ENCODE data around the gene MXI1. TPM values are rescaled to one million over a fixed set of nuclear protein-coding genes. Genes with fewer than 3 reads are reported as not detected.

Gene MXI1
- total RNA-seq, 1 experiment from 2014 or later = 11.0 TPM

GRCh38 chr10:110304780-110305421 is 97.5 kb downstream of the MXI1 start, which contains the start of gene SMNDC1:
Gene SMNDC1, minus strand, starts transcription at chr10:110304920. Its CDS starts 1,333 bp downstream, at chr10:110303587.
- Mint-ChIP-seq H3K4me1 (ENCODE audit: low read depth, unreplicated experiment) (no peaks in the 10 kb centered on the region), H3K9me3 (ENCODE audit: unreplicated experiment) (no peaks in the 10 kb centered on the region), H3K36me3 (ENCODE audit: insufficient read depth, unreplicated experiment) (peaks cover 56% of the 10 kb centered on the region), H3K27me3 (ENCODE audit: insufficient read depth, unreplicated experiment) (no peaks in the 10 kb centered on the region), H3K27ac (ENCODE audit: unreplicated experiment) (peak within 1 kb of the TSS; percentile 90), H3K4me3 (ENCODE audit: unreplicated experiment) (peak within 1 kb of the TSS; percentile 91)
- Histone ChIP-seq H3K9me3 (no peaks in the 10 kb centered on the region), H3K4me1 (peaks cover 13% of the 10 kb centered on the region), H3K27me3 (replicated peaks; ENCODE audit: control insufficient read depth, insufficient read depth, low read length) (no peaks in the 10 kb centered on the region), H3K4me3 (ENCODE audit: low read depth, low read length) (peak within 1 kb of the TSS; percentile 94), H3K36me3 (ENCODE audit: control insufficient read depth, insufficient read depth, low read length) (peaks cover 4% of the 10 kb centered on the region)
- POLR2A ChIA-PET = interaction anchor here (0.6 to 1.5 kb wide), 20 partner anchors 94 to 1867 kb away, joined by 3 to 9 read pairs (median 3); partner anchors contain the start of genes BBIP1, DUSP5, SHOC2 and SMC3
- TF ChIP-seq, protein P1, sequence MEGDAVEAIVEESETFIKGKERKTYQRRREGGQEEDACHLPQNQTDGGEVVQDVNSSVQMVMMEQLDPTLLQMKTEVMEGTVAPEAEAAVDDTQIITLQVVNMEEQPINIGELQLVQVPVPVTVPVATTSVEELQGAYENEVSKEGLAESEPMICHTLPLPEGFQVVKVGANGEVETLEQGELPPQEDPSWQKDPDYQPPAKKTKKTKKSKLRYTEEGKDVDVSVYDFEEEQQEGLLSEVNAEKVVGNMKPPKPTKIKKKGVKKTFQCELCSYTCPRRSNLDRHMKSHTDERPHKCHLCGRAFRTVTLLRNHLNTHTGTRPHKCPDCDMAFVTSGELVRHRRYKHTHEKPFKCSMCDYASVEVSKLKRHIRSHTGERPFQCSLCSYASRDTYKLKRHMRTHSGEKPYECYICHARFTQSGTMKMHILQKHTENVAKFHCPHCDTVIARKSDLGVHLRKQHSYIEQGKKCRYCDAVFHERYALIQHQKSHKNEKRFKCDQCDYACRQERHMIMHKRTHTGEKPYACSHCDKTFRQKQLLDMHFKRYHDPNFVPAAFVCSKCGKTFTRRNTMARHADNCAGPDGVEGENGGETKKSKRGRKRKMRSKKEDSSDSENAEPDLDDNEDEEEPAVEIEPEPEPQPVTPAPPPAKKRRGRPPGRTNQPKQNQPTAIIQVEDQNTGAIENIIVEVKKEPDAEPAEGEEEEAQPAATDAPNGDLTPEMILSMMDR (IDR thresholded peaks at IDR 0.05; ENCODE audit: insufficient read depth in 1 of 2, low read depth in 1 of 2, low read length in 1 of 2, severe bottlenecking in 1 of 2, unreplicated experiment in 1 of 2) = no peak
- no TSS peak for BruUV-seq (replicated peaks)
- intact Hi-C loops (cut with micrococcal nuclease; ENCODE audit: unreplicated experiment) = loop anchor here (1.0 to 10.0 kb wide), 3 partner anchors 262 to 610 kb away; partner anchors contain the start of genes BBIP1, SHOC2 and SMC3
- CTCF ChIA-PET = interaction anchor here (0.6 to 1.5 kb wide), 20 partner anchors 14 to 724 kb away, joined by 3 to 8 read pairs (median 4); partner anchors contain the start of genes BBIP1 and SHOC2
- DNase-seq = peak; percentile 99

DNA sequence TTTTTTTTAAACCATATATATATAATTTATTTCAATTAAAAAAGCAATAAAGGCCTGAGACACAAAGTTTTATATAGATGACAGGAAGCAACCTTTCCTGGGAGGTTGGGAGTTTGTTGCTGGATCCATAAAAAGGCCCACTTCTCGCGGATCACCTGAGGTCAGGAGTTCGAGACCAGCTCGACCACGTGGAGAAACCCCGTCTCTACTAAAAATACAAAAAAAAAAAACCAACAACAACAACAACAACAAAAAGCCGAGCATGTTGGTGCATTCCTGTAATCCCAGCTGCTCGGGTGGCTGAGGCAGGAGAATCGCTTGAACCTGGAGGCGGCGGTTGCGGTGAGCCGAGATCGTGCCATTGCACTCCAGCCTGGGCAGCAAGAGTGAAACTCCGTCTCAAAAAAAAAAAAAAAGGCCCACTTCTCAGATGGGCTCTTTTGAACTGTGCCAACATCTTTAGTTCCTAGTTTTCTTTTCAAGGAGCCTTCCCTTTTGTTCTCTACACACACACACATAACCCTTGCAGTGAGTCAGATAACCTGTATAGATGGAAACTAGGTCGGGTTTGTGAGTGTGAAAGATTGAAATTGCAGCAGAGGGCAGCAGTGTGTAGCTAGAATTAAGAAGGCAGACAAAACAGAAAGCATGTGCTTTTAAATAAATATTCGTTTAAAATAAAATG is 98.5 kb downstream of the MXI1 start:
- H3K4me3 Mint-ChIP-seq (ENCODE audit: unreplicated experiment) = peak overlapping the region; percentile 91
- peaks cover 4% of the 10 kb centered on the region for H3K36me3 ChIP-seq (ENCODE audit: control insufficient read depth, insufficient read depth, low read length)
- CTCF ChIA-PET = interaction anchor here (0.7 to 2.0 kb wide), 9 partner anchors 50 to 940 kb away, joined by 3 to 12 read pairs (median 5); partner anchors contain the start of genes BBIP1 and SHOC2
- intact Hi-C loops (cut with micrococcal nuclease; ENCODE audit: unreplicated experiment) = loop anchor here (1.0 to 10.0 kb wide), 7 partner anchors 195 to 609 kb away; partner anchors contain the start of genes BBIP1, SHOC2 and SMC3
- H3K9me3 ChIP-seq = no peaks in the 10 kb centered on the region
- peak overlapping the region; percentile 94 for H3K4me3 ChIP-seq (ENCODE audit: low read depth, low read length)
- no peaks in the 10 kb centered on the region for H3K9me3 Mint-ChIP-seq (ENCODE audit: unreplicated experiment)
- no peaks in the 10 kb centered on the region for H3K27me3 Mint-ChIP-seq (ENCODE audit: insufficient read depth, unreplicated experiment)
- no peaks in the 10 kb centered on the region for H3K27me3 ChIP-seq (replicated peaks; ENCODE audit: control insufficient read depth, insufficient read depth, low read length)
- H3K4me1 Mint-ChIP-seq (ENCODE audit: low read depth, unreplicated experiment) = no peaks in the 10 kb centered on the region
- DNase-seq = peak; percentile 68 to 72
- H3K36me3 Mint-ChIP-seq (ENCODE audit: insufficient read depth, unreplicated experiment) = peaks cover 46% of the 10 kb centered on the region
- peak overlapping the region; percentile 90 for H3K27ac Mint-ChIP-seq (ENCODE audit: unreplicated experiment)
- TF ChIP-seq, protein P1 (IDR thresholded peaks at IDR 0.05; ENCODE audit: insufficient read depth in 1 of 2, low read depth in 1 of 2, low read length in 1 of 2, severe bottlenecking in 1 of 2, unreplicated experiment in 1 of 2) = peak; percentile 56 to 64
- no TSS peak for BruUV-seq (replicated peaks)
- POLR2A ChIA-PET = interaction anchor here (0.6 to 1.5 kb wide), 5 partner anchors 98 to 613 kb away, joined by 3 to 6 read pairs (median 3); partner anchors contain the start of genes BBIP1 and SHOC2
- H3K4me1 ChIP-seq = peaks cover 13% of the 10 kb centered on the region

GRCh38 chr10:110306452-110306768 is 99.0 kb downstream of the MXI1 start:
- H3K4me3 Mint-ChIP-seq (ENCODE audit: unreplicated experiment) = peak overlapping the region; percentile 91
- no peaks in the 10 kb centered on the region for H3K9me3 ChIP-seq
- intact Hi-C loops (cut with micrococcal nuclease; ENCODE audit: unreplicated experiment) = loop anchor here (1.0 to 10.0 kb wide), 6 partner anchors 195 to 608 kb away; partner anchors contain the start of genes BBIP1 and SHOC2
- H3K27ac Mint-ChIP-seq (ENCODE audit: unreplicated experiment) = peak overlapping the region; percentile 90
- ChIA-PET POLR2A (interaction anchor here (1.5 kb wide), 1 partner anchor 241 kb away, joined by 3 read pairs; no protein-coding TSS in a partner anchor), CTCF (interaction anchor here (1.1 to 2.0 kb wide), 2 partner anchors 193 to 294 kb away, joined by 6 to 12 read pairs; no protein-coding TSS in a partner anchor)
- peaks cover 41% of the 10 kb centered on the region for H3K36me3 Mint-ChIP-seq (ENCODE audit: insufficient read depth, unreplicated experiment)
- no peak overlapping the region for H3K4me3 ChIP-seq (ENCODE audit: low read depth, low read length)
- H3K4me1 ChIP-seq = peaks cover 14% of the 10 kb centered on the region
- H3K36me3 ChIP-seq (ENCODE audit: control insufficient read depth, insufficient read depth, low read length) = peaks cover 4% of the 10 kb centered on the region
- BruUV-seq (replicated peaks) = no TSS peak
- TF ChIP-seq, protein P1 (IDR thresholded peaks at IDR 0.05; ENCODE audit: insufficient read depth in 1 of 2, low read depth in 1 of 2, low read length in 1 of 2, severe bottlenecking in 1 of 2, unreplicated experiment in 1 of 2) = no peak
- H3K27me3 ChIP-seq (replicated peaks; ENCODE audit: control insufficient read depth, insufficient read depth, low read length) = no peaks in the 10 kb centered on the region
- H3K27me3 Mint-ChIP-seq (ENCODE audit: insufficient read depth, unreplicated experiment) = no peaks in the 10 kb centered on the region
- H3K9me3 Mint-ChIP-seq (ENCODE audit: unreplicated experiment) = no peaks in the 10 kb centered on the region
- DNase-seq = no peak
- H3K4me1 Mint-ChIP-seq (ENCODE audit: low read depth, unreplicated experiment) = no peaks in the 10 kb centered on the region

Measured in Caco-2 (cell line).